LNCaP clone FGC (cell line): ENCODE data around the gene KIF21A.

Experiments
- DNase-seq: peaks from one replicate; pipeline ENCODE4 v3.0.0-alpha.2; 2011; ENCODE audit warnings: low read depth
- H3K4me3 ChIP-seq: 2 replicates; pipeline ENCODE4 v1.5.1; 2011; ENCODE audit warnings: mild to moderate bottlenecking, low read depth, low read length, control low read depth
- TF ChIP-seq, protein P1 (sequence below): IDR thresholded peaks from 2 replicates; pipeline ENCODE4 v1.5.1; 2012; ENCODE audit warnings: mild to moderate bottlenecking; ENCODE audit not compliant: control insufficient read depth, insufficient read depth; ENCODE audit errors: extremely low read depth

Gene KIF21A

DNA sequence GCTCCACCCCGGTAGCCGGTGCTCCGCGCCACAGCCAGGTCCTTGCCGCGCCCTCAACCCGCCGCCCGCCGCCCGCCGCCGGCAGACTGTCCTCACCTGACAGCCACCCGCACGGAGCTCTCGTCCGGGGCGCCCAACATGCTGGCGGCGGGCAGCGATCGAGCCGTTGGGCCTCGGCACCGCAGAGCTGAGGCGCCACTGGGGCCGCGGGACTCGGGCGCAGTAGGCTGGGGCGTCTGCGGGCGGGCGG is 164 bp downstream of the KIF21A start:
- H3K4me3 ChIP-seq = peak overlapping the region; percentile 81
- DNase-seq = no peak
- TF ChIP-seq, protein P1, sequence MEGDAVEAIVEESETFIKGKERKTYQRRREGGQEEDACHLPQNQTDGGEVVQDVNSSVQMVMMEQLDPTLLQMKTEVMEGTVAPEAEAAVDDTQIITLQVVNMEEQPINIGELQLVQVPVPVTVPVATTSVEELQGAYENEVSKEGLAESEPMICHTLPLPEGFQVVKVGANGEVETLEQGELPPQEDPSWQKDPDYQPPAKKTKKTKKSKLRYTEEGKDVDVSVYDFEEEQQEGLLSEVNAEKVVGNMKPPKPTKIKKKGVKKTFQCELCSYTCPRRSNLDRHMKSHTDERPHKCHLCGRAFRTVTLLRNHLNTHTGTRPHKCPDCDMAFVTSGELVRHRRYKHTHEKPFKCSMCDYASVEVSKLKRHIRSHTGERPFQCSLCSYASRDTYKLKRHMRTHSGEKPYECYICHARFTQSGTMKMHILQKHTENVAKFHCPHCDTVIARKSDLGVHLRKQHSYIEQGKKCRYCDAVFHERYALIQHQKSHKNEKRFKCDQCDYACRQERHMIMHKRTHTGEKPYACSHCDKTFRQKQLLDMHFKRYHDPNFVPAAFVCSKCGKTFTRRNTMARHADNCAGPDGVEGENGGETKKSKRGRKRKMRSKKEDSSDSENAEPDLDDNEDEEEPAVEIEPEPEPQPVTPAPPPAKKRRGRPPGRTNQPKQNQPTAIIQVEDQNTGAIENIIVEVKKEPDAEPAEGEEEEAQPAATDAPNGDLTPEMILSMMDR = no peak

DNA sequence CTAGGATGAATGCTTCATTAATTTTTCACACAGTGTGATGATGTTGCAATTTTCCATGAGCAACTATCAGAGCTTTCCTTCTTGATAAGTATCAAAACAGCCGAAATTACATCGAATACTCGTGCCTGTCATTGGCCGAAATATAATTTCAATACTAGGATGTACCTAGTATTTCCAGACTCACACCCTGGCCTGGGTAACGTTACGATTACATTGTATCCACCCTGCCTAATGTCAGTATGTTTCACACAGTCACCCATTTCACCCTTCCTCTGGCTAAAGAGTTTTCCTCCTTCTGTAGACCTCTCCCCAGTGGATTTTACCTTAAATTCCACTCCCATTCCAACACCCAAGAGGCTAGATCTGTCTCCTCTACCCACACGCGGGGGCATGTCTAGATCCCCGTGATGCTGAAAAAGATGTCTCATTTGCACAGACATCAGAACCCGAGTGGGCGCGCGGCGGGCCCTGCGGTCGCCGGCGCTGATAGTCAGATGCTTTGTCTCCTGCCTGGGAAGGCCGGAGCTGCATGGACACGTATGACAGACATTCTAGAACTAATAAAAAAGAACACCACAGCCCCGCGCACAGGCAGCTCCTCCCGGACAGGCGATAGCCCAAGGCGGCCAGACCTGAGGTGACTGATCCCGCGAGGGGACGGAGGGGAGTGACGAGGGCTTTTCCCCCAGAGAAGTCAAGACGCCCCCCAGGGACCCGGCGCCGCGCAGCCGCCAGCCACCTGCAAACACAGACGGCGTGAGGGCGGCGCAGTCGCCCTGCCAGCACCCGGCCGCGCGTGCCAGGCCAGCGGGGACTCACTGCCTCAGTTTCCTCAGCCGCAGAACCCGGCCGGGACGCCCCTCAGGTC is 723 bp downstream of the KIF21A start:
- TF ChIP-seq, protein P1 = 0 out of 2 replicates have a peak, but pooled peaks have one; percentile 0
- peak overlapping the region; percentile 81 for H3K4me3 ChIP-seq
- peak; percentile 46 for DNase-seq

DNA sequence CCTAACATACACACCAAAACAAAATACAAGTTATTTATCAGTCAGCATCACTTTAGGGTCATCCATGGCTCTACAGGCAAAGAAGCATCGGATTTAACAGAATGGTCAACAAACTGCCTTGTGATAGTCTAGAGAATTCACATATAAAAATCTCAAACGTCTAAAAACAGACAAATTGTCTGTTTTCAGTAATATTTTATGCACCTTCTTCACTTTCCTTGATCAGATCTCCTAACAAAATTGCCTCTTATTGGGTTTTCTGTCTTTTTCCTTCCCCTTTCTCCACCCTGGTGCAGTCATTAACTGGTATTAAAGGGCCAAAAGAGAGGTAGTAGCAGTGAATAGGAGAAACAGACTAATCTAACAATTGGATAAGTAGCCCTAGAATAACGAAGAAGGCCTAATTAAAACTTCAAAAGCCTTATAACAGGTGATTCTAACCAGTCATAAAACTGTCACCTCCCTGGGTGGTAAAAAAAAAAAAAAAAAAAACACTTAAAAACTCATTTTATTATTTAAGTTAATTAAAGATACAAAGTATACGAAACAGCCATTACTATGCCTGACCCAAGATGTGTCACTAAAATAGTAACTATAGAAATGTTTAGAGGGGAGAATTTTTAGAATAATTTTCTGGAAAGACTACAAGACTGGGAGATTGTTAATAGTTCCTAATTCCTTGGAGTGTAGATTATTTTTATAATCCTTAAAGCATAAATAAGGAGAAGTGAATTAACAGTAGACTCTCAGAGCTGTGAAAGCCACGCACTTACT is 1.5 kb downstream of the KIF21A start:
- no peak for DNase-seq
- peak overlapping the region; percentile 81 for H3K4me3 ChIP-seq
- TF ChIP-seq, protein P1 = no peak

DNA sequence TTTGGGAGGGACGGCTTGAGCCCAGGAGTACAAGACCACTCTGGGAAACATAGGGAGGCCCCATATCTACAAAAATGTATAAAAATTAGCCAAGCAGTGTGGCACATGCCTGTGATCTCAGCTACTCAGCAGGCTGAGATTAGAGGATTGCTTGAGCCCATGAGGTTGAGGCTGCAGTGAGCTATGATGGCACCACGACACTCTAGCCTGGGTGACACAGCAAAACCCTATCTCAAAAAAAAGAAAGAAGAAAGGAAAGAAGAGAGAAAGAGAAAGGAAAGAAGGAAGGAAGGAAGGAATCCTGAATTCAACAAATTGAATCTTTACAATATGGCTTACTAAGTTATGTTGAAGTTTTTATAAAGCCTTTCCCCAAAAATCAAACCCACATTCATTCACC is 2.1 kb downstream of the KIF21A start:
- TF ChIP-seq, protein P1 = no peak
- H3K4me3 ChIP-seq = no peak overlapping the region
- DNase-seq = no peak

DNA sequence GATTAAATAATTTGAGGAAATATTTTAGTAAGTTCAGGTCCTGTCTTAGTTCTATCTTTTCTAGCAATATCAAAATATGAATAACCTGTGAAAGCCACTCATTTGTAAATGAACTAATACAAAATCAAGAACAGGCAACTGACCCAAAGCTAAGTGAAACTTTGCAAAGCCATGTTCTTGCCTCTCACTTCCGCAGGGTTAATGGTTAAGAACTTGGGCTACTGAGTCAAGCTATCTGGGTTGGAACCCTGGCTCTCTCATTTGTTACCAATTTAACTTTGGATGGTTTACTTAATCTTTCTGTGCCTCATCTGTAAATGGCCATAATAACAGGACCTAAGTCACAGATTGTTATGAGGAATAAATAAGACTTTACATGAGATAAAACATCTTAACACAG is 2.8 kb downstream of the KIF21A start:
- no peak overlapping the region for H3K4me3 ChIP-seq
- no peak for DNase-seq
- TF ChIP-seq, protein P1 = no peak

DNA sequence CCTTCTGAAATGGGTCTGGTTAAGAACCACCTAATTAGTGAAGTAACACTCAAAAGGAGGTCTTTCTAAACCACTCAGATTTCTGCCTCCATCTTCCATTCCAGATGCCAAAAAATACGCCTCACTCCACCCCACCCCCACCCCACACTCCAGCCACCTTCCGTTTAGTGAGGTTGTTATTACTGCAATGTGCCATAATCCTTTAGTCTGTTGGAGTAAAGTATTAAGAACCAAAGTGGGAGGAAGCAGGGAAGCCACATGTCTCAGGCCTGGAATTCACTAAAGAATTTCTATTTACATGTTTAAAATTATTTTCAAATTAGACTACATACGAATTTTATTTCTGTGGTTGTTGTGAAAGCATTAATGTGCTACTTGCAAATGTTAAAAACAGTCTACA is 7.4 kb downstream of the KIF21A start:
- no peak overlapping the region for H3K4me3 ChIP-seq
- DNase-seq = no peak
- TF ChIP-seq, protein P1 = no peak
